ENCODE results near the gene HLA-A. TPM values are rescaled to one million over a fixed set of nuclear protein-coding genes. Genes with fewer than 3 reads are reported as not detected.
A peak's percentile ranks its signal among the peaks of the same experiment; 100 is the strongest.

The HLA-A gene
- total and polyA plus RNA-seq, 12 donors = 338 to 2,952 (median 1,253) TPM

DNA sequence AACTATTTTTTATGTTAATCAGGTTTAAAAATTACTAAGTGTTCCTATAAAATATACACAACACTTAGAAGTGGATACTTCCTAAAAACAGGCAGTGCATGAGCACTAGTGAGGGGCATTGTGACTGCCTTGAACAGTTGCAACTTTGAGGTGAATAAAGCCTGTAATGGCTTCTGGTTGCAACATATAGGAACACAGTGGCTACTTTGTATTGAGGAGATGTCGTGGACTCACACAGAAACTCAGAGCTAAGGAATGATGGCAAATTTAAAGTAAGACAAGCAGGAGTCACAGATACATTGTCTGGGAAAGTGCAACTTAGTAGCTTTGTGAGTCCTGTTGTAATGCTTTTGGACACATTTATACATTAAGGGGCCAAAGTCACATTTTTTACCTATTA, 861 bp upstream of the HLA-A start:
- intact Hi-C loops (cut with DNase I) = no loop called here
- DNase-seq = no peak
- Histone ChIP-seq H3K4me1 (replicated peaks in 1 of 2) (peaks cover 0 to 3% of the 10 kb centered on the region in 2 donors), H3K27ac (peak overlapping the region in 4 of 5 donors; percentile 75 to 97 (median 86)), H3K9me3 (replicated peaks in 1 of 3) (no peaks in the 10 kb centered on the region), H3K27me3 (no peaks in the 10 kb centered on the region), H3K36me3 (replicated peaks in 1 of 2) (peaks cover 0 to 4% of the 10 kb centered on the region in 2 donors), H3K4me3 (peak overlapping the region in 1 of 4 donors; percentile 84)
- WGBS, 4 donors = 0 to 7% (median 2%) methylated on average over 1 of the region's 1 CpG
- TF ChIP-seq, protein P1, sequence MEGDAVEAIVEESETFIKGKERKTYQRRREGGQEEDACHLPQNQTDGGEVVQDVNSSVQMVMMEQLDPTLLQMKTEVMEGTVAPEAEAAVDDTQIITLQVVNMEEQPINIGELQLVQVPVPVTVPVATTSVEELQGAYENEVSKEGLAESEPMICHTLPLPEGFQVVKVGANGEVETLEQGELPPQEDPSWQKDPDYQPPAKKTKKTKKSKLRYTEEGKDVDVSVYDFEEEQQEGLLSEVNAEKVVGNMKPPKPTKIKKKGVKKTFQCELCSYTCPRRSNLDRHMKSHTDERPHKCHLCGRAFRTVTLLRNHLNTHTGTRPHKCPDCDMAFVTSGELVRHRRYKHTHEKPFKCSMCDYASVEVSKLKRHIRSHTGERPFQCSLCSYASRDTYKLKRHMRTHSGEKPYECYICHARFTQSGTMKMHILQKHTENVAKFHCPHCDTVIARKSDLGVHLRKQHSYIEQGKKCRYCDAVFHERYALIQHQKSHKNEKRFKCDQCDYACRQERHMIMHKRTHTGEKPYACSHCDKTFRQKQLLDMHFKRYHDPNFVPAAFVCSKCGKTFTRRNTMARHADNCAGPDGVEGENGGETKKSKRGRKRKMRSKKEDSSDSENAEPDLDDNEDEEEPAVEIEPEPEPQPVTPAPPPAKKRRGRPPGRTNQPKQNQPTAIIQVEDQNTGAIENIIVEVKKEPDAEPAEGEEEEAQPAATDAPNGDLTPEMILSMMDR (IDR thresholded peaks at IDR 0.05) = no peak
- no peak for TF ChIP-seq POLR2A (IDR thresholded peaks at IDR 0.05)

- intact Hi-C loops (cut with DNase I) = no loop called here
- WGBS, 4 donors = 0 to 4% (median 1%) methylated on average over 4 to 5 of the region's 5 CpGs
- Histone ChIP-seq H3K27ac (peak overlapping the region; percentile 60 to 97 (median 83)), H3K4me1 (replicated peaks in 1 of 2) (peaks cover 0 to 3% of the 10 kb centered on the region in 2 donors), H3K27me3 (no peaks in the 10 kb centered on the region), H3K9me3 (replicated peaks in 1 of 3) (no peaks in the 10 kb centered on the region), H3K4me3 (peak overlapping the region in 3 of 4 donors; percentile 19 to 84 (median 33)), H3K36me3 (replicated peaks in 1 of 2) (peaks cover 0 to 4% of the 10 kb centered on the region in 2 donors)
- DNase-seq = no peak
- no peak for TF ChIP-seq POLR2A (IDR thresholded peaks at IDR 0.05)
- TF ChIP-seq, protein P1 (IDR thresholded peaks at IDR 0.05) = no peak
Observed at GRCh38 chr6:29941916-29942274, 437 bp upstream of the HLA-A start.

DNA sequence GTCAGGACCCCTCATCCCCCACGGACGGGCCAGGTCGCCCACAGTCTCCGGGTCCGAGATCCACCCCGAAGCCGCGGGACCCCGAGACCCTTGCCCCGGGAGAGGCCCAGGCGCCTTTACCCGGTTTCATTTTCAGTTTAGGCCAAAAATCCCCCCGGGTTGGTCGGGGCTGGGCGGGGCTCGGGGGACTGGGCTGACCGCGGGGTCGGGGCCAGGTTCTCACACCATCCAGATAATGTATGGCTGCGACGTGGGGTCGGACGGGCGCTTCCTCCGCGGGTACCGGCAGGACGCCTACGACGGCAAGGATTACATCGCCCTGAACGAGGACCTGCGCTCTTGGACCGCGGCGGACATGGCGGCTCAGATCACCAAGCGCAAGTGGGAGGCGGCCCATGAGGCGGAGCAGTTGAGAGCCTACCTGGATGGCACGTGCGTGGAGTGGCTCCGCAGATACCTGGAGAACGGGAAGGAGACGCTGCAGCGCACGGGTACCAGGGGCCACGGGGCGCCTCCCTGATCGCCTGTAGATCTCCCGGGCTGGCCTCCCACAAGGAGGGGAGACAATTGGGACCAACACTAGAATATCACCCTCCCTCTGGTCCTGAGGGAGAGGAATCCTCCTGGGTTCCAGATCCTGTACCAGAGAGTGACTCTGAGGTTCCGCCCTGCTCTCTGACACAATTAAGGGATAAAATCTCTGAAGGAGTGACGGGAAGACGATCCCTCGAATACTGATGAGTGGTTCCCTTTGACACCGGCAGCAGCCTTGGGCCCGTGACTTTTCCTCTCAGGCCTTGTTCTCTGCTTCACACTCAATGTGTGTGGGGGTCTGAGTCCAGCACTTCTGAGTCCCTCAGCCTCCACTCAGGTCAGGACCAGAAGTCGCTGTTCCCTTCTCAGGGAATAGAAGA, 978 bp downstream of the HLA-A start:
- peak overlapping the region in 3 of 4 donors; percentile 26 to 84 (median 33) for H3K4me3 ChIP-seq
- DNase-seq = peak in 2 of 7 donors; percentile 24
- H3K4me1 ChIP-seq (replicated peaks in 1 of 2) = peaks cover 0 to 3% of the 10 kb centered on the region in 2 donors
- intact Hi-C loops (cut with DNase I) = no loop called here
- no peaks in the 10 kb centered on the region for H3K9me3 ChIP-seq (replicated peaks in 1 of 3)
- TF ChIP-seq, protein P1 (IDR thresholded peaks at IDR 0.05) = no peak
- no peak for TF ChIP-seq POLR2A (IDR thresholded peaks at IDR 0.05)
- H3K27me3 ChIP-seq = no peaks in the 10 kb centered on the region
- WGBS, 4 donors = 17 to 46% (median 21%) methylated on average over 16 to 58 of the region's 58 CpGs
- peaks cover 0 to 4% of the 10 kb centered on the region in 2 donors for H3K36me3 ChIP-seq (replicated peaks in 1 of 2)
- H3K27ac ChIP-seq = peak overlapping the region in 4 of 5 donors; percentile 21 to 97 (median 82)

- intact Hi-C loops (cut with DNase I) = no loop called here
- Histone ChIP-seq H3K4me1 (replicated peaks in 1 of 2) (peaks cover 0 to 3% of the 10 kb centered on the region in 2 donors), H3K4me3 (no peak overlapping the region), H3K27ac (no peak overlapping the region), H3K9me3 (replicated peaks in 1 of 3) (no peaks in the 10 kb centered on the region), H3K27me3 (no peaks in the 10 kb centered on the region), H3K36me3 (replicated peaks in 1 of 2) (peaks cover 0 to 4% of the 10 kb centered on the region in 2 donors)
- 55 to 82% (median 65%) methylated on average over 4 of the region's 4 CpGs for WGBS, 4 donors
- DNase-seq = no peak
- TF ChIP-seq POLR2A (IDR thresholded peaks at IDR 0.05) = no peak
- TF ChIP-seq, protein P1 (IDR thresholded peaks at IDR 0.05) = no peak
Observed at GRCh38 chr6:29945281-29945820, 3.0 kb downstream of the HLA-A start.

Measured in adrenal gland (tissue), 12 donors.